DMS53 treated with DMSO at 0.1 percent for 48 hours (cell line): ENCODE results near the gene COX4I2.
"Not testable (repeated sequence)": the region's sequence is repeated elsewhere in the genome, so short reads cannot be mapped to it uniquely, and the experiment has no call there.

Experiments used
- DNase-seq: peaks from one replicate; lab custom pipeline; 2025; ENCODE audit not compliant: unreplicated experiment; lab: John Stamatoyannopoulos, UW

Gene COX4I2

DNA sequence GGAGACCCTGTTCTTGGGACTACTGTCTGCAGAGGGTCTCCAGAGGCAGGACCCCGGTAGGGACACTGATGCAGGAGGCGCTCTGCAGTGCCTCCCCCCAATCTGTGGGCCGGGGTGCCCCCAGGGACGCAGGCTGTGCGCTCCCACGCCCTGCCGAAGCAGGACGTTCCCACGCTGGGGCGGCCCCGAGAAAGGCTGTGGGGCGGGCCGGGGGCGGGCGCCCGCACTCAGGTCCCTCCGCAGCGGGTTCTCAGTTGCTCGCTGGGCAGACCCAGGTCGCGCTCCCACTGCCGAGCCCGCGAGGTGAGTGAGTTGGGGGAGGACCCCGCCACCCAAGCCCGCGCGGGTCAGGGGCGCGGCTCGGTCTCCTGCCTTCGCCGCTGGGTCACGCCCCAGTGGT lies at the start of gene COX4I2:
TSS of gene COX4I2 (plus strand) at position 253 of the 400 bp plus-strand sequence. CDS start 1,106 bp downstream, outside the sequence.
- no peak for DNase-seq

DNA sequence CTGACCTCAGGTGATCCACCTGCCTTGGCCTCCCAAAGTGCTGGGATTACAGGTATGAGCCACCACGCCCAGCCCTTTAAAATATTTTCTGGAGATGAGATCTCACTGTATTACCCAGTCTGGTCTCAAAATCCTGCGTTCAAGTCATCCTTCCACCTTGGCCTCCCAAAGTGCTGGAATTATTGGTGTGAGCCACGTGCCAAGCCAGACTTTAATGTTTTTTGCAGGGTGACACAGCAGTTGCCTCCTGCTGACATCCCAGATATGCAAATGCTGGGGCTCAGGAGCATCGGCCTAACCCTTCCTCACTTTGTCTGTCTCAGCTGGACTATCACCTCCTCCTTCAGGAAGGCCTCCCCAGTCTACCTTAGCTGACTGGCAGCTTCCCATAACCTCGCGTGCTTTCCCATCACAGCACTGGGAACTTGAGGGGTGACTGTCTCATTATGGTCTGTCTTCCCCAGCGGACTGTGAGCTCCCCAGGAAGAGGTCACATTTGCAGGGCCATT lies 46.9 kb upstream of the COX4I2 start:
- no peak for DNase-seq

DNA sequence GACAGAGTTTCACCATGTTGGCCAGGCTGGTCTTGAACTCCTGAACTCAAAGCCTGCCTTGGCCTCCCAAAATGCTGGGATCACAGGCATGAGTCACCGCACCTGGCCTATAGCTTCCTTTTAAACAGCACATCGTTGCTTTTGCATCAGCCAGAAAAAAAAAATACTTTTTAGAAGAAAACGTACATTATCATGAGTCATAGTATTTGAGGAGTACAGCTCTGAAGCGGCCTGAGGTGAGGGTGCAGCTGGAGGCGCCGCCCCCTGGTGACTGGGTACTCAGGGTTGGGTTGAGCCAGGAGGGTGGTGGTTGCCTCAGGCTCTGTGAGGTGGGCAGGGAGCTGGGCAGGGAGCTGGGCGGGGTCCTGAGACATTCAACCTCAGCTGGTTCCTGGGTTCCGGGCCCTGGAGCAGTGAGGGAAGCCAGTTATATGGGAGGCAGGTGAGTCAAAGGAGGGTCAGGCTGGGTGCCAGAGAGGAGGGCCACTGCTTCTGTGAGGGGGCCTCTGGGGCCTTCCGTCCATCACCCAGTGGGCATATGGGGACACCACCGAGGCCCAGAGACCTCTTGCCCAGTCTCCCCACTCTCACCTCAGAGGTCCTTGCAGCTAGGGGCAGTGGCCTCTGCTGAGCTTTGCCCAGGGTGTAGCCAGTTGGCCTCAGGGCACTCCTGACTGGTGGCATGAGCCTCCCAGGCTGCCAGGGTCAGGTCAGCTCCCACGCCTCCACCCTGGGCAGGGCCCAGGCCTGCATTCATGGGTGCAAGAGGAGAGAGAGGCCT lies 44.3 kb upstream of the COX4I2 start:
- DNase-seq, result peak; percentile 86

DNA sequence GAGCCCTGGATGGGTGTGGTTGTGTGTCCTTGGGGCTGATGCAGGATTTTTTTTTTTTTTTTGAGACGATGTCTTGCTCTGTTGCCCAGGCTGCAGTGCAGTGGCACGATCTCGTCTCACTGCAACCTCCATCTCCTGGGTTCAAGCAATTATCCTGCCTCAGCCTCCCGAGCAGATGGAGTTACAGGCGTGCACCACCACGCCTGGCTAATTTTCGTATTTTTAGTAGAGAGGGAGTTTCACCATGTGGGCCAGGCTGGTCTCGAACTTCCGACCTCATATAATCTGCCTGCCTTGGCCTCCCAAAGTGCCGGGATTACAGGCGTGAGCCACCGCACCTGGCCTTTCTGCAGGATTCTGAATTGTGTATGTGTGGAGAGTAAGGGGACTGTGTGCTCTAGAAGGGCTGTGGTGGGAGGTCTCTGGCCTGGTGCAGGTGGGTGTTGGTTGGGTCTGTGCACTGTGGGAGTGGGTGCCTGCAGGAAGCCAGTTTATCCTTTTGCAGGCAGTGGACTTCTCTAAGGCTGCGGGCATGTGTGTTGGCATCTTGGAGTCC lies 43.6 kb upstream of the COX4I2 start:
- no peak for DNase-seq

DNA sequence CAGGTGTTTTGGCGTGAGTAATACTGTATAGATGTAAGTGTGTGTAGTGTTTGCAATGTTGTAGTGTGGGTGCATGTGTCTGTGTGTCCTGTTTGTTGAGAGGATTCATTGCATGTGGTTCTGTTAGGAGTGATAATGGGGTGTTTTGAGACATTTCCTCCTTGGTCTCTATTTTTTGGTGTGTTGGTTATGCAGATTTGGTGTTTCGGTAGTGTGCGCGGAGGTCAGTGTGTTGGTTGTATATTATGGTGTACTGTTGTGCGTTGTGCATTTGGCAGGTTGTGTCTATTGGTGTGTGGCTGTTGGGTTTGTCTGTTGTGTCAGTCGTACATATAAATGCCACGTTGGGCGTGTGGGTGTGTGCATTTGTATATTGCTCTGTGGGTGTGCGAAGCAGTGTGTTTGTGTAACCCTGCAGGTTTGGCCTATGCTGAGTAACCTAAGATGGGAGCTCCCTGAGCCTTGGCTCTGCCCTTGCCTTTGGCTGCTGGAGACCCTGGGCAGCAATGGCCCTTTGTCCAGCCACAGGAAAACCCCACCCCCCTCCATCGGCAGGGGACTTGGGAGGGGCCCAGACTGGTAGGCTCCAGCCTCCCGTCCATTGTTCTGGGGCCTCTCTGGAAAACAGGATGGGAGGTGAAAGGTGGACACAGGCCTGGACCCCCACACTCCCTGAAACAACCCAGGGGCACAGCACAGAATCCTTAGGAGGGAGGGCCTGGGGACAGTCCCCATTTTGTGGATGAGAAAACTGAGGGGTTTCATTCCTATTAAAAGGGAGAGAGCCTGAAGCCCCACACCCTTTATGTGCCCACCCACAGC lies 42.9 kb upstream of the COX4I2 start:
- DNase-seq, result no peak

DNA sequence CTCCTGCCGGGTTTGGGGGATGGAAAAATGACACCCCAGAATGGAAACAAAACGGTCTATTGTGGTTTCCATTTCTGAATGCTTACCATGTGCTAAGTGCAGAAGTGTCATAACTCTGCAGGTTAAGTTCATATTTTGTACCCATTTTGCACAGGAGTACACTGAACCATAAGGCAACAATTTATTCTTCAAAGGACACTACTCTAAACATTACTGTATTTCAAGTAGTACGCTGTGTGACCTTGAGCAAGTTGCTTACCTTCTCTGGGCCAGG lies 42.4 kb upstream of the COX4I2 start:
- DNase-seq, result no peak

DNA sequence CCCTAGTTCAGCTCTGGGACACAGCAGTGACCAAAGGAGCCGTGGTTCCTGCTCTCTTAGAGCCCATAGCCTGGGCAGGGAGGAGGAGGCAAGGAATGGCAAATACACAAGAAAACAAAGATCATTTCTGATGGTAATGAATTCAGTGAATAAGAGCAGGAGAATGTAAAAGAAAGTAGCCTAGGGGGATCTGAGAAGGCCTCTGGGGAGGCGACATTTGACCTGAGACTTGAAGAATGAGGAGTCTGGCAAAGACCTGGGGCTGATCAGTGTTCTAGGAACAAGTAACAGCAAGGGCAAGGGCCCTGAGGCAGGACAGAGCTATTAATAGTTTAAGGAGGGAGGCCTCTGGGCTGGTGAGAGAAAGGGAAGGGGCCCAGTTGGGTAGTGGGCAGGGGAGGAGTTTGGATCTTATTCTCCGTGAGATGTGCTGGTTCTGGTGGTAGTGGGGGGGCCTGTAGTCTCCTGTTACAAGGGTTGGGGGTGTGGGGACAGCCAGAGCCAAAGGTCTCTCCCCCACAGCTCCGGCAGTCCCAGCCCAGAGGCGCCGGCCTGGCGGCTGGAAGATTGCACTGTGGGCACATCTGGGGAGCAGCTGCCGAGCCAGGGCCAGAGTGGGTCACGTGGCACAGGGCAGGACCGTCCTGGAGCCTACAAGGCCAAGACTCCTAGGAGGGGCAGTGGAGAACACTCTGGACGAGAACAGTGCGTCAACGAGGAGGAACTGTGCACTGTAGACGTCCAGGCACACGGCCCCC lies 41.9 kb upstream of the COX4I2 start:
- DNase-seq, result no peak

DNA sequence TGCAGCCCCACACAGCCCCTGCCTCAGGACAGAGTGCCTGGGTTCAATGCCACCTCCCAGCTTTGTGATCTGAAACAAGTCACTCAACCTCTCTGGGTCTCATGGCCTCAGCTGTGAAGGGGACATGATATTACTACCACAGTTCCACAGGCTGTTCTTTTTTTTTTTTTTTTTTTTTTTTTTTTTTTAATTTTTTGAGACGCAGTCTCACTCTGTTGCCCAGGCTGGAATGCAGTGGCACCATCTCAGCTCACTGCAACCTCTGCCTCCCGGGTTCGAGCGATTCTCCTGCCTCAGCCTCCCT lies 41.3 kb upstream of the COX4I2 start:
- not testable (repeated sequence) for DNase-seq

DNA sequence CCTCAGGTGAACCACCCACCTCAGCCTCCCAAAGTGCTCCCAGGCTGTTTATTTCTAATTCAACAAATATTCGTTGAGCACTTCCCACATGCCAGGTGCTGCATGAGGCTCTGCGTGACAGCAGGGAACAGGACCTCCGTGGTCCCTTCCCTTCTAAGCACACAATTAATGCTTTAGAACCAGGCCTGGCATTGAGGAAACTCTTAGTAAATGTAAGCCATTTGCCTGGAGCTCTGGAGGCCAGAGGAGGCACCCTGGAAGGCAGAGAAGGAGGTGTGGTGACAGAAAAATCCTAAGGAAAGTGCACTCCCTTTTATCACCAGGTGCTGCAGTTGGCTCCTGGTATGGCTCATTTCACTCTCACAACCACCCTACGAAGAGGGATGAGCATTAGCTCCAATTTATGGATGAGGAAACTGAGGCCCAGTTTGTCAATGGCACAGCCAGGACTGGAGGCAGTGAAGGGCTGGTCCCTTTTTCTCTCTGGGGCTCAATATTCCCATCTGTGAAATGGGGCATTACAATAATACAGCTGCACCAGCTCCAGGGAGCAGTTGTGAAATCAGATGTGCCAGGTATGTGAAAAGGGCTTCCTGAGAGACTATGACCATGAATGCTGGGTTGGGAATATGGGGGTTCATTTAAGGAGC lies 40.8 kb upstream of the COX4I2 start:
- DNase-seq, result peak; percentile 6

DNA sequence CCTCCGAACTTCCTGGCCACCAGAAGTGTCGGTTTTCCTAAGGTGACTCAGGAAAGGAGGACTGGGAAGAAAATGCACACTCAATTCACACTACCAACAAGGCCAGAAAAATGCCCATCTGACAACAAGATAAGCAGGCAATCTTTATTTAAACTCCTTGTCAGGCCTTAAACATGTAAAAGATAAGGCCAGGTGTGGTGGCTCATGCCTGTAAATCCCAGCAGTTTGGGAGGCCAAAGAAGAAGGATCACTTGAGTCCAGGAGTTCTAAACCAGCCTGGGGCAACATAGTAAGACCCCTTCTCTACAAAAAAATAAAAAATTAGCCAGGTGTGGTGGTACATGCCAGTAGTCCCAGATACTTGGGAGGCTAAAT lies 40.2 kb upstream of the COX4I2 start:
- no peak for DNase-seq

DNA sequence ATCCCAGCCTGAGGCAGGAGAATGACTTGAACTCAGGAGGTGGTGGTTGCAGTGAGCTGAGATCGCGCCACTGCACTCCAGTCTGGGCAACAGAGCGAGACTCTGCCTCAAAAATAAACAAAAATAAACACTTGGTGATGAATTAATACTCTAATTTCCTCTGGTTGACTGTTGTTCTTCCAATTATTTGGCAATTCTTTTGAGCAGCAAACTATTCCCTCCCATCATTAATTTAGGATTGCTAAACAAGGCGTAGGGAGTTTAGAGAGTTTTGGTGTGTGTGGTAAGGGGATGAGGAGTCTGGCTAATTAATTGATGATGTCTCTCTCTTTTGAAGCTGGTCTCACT lies 35.3 kb upstream of the COX4I2 start:
- DNase-seq, result no peak

DNA sequence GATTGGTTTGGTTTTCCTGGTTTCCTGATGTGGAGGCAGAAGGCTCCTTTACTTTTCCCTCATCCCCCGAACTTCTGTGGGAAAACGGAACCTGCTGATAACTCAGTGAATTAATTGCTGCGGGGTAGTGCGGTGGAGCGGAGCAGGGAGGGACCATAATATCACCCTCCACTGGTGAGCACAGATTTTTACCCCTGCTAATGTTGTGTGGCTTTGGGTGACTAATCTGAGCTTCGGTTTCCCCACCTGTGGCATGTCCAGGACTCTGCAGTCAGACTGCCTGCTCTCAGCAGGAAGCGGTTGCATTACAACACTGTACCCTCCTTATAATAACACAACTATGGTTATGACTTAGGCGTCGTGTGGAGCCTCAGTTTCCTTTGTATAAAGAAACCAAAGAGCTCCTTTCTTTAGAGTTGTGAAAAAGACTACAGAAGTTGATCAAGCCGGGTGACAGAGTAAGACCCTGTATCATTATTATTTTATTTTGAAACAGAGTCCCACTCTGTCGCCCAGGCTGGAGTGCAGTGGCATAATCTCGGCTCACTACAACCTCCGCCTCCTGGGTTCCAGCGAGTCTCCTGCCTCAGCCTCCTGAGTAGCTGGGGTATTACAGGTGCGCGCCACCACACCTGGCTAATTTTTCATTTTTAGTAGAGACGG lies 34.8 kb upstream of the COX4I2 start:
- no peak for DNase-seq

DNA sequence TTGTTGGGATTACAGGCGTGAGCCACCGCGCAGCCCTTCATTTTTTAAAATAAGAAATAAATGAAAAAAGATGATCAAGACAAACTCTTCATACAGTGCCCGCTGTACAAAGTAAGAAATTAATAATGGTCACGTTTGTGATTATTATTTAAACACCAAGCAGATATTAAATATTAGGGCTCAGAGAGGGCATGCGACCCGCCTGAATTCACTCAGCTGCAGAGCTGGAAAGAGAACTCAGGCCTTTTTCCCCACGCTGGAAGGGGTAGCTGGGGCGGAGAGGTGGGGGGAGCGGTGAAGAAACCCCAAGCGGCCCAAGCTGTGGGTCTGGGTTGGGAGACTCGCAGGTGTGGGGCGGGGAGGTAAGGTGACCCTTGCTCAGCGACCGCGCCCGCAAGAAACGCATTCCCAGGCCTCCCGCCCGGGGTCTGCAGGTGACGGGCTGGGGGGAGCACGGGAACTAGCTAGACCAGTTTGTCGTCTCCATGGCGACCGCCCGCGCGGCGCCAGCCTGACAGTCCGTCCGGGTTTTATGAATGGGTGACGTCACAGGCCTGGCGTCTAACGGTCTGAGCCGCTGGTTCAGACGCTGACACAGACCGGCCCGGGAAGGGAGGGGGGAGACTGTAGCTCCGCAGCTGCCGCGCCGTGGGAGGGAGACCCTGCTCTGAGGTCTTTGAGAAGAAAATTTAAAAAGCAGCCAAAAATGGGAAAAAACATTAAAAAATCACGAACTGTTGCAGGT lies 33.7 kb upstream of the COX4I2 start:
- peak; percentile 94 for DNase-seq

DNA sequence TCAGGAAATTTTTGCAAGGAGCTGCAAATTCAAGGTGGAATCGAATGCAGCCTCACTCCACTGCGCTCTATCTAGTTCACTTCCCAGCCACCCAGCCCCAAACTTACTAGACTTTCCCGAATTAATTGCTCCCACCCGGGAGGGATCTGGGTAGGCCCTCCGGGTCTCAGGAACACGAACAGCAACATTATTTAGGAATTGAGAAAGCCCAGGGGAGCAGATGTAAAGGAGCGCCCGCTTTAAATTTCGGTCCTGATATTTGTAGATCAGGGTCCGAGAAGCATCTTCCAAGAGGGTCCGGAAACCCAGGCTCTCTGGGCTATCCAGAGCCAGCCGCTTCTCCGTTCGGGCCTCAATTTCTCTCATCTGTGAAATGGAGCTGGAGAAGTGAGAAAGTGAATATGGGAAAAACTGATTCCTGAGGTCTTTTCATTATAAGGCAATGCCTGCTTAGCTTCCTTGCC lies 33.1 kb upstream of the COX4I2 start:
- DNase-seq, result no peak

DNA sequence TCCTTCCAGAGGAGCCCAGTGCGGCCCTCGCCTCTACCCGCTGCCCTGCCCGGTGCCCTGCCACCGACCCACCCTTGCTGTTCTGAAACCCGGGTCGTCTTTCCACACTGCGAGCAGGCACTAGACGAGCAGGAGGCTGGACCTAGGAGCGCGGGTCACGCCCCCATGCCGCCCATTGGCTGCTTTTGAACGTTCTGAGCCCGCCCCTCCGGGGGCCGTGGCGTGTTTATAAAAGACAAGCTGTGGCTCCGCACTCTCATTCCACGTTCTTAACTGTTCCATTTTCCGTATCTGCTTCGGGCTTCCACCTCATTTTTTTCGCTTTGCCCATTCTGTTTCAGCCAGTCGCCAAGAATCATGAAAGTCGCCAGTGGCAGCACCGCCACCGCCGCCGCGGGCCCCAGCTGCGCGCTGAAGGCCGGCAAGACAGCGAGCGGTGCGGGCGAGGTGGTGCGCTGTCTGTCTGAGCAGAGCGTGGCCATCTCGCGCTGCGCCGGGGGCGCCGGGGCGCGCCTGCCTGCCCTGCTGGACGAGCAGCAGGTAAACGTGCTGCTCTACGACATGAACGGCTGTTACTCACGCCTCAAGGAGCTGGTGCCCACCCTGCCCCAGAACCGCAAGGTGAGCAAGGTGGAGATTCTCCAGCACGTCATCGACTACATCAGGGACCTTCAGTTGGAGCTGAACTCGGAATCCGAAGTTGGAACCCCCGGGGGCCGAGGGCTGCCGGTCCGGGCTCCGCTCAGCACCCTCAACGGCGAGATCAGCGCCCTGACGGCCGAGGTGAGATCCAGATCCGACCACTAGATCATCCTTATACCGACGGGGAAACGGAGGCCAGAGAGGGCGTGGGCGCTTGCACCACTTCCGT lies 32.4 kb upstream of the COX4I2 start, which contains the start of gene ID1:
TSS of gene ID1 (plus strand) at position 259 of the 871 bp plus-strand sequence. CDS start at position 358, 99 bp downstream.
- DNase-seq, result peak; percentile 93

DNA sequence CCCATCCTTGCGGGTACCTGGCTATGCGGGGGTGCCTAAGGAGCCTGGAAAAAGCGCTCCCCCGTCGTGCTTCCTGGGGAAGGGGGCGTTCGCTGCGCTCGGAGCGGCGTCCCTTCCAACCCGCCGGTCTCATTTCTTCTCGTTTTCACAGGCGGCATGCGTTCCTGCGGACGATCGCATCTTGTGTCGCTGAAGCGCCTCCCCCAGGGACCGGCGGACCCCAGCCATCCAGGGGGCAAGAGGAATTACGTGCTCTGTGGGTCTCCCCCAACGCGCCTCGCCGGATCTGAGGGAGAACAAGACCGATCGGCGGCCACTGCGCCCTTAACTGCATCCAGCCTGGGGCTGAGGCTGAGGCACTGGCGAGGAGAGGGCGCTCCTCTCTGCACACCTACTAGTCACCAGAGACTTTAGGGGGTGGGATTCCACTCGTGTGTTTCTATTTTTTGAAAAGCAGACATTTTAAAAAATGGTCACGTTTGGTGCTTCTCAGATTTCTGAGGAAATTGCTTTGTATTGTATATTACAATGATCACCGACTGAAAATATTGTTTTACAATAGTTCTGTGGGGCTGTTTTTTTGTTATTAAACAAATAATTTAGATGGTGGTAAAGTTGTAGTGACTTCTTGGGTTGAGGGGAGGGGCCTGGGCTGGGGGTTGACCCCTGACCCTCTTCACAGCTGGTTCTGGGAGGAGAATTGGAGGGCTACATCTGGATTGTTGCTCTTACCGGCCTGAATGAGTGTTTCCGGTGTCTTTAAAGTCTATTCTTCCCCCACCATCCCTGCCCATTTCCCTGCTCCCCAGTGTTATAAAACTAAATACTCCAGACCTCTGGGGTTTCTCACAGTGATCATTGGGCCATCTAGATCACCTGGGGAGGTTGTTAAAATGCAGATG lies 31.6 kb upstream of the COX4I2 start:
- DNase-seq, result no peak

DNA sequence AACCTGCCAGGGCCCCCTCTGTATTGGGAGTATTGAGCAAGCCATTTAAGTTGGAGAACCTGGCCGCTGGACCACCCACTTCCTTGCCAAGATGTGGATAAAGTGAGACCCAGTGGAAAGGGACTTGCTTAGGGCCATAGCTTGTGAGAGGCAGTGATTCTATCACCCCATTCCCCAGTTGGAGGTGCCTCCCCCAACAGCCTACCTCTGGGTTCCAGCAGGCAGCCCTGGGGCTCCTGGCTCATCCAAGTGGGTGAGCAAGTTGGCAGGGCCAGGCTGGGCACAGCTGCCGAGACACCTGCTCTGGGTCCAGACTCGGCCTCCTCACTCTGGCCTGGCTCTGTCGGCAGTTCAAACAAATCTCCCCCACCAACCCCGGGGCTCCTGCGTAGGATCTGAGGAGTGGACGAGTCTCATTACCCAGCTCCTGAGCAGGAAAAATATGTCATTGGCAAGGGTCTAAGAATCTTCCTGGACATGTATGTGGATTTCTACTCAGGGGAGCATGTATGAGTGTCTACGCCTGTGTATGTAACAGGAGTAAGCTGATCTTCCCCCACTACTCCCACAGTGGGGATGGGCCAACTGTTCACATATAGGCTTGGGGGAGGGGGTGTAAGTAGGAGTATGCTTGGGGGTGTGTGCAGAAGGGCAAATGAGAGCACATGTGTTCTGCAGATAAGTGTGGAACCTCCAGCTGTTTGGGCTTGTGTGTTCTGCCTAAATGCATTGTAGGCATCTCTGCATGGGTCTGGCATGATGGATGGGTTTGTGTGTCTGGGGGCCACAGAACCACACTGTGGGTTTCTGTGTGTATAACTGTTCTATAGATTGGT lies 30.7 kb upstream of the COX4I2 start:
- DNase-seq, result peak; percentile 79
